Superior temporal gyrus (tissue), 1 donor: Measurements from ENCODE around the gene MBTD1.
"Not testable (repeated sequence)": the region's sequence is repeated elsewhere in the genome, so short reads cannot be mapped to it uniquely, and the experiment has no call there.

Experiments
- DNase-seq: peaks from one replicate; pipeline ENCODE4 v3.0.0-alpha.2; 2016; ENCODE audit errors: extremely low spot score

Gene MBTD1

GRCh38 chr17:51189162-51189561 is 70.7 kb downstream of the MBTD1 start:
- no peak for DNase-seq

- no peak for DNase-seq
Observed at GRCh38 chr17:51188271-51188833, 71.5 kb downstream of the MBTD1 start.

GRCh38 chr17:51185763-51186332 is 74.0 kb downstream of the MBTD1 start:
- DNase-seq, result peak; percentile 41

- no peak for DNase-seq
Observed at GRCh38 chr17:51184124-51184523, 75.7 kb downstream of the MBTD1 start.

- DNase-seq, result no peak
Observed at GRCh38 chr17:51180486-51180885, 79.4 kb downstream of the MBTD1 start.

- DNase-seq, result not testable (repeated sequence)
Observed at GRCh38 chr17:51172030-51172429, 87.8 kb downstream of the MBTD1 start.

- no peak for DNase-seq
Observed at GRCh38 chr17:51170736-51171135, 89.1 kb downstream of the MBTD1 start.

GRCh38 chr17:51169340-51169739 is 90.5 kb downstream of the MBTD1 start:
- DNase-seq, result no peak

GRCh38 chr17:51166987-51167931 is 92.6 kb downstream of the MBTD1 start:
- peak; percentile 13 for DNase-seq

GRCh38 chr17:51166198-51166986 is 93.5 kb downstream of the MBTD1 start, which contains the start of gene NME2:
TSS of gene NME2 (plus strand) at chr17:51166411. CDS start at chr17:51166831, 420 bp downstream.
- peak; percentile 58 for DNase-seq

- DNase-seq, result no peak
Observed at GRCh38 chr17:51165680-51166197, 94.1 kb downstream of the MBTD1 start.

GRCh38 chr17:51164911-51165679 is 94.8 kb downstream of the MBTD1 start:
- no peak for DNase-seq

- DNase-seq, result no peak
Observed at GRCh38 chr17:51161541-51161940, 98.3 kb downstream of the MBTD1 start.

GRCh38 chr17:51159604-51160003 is 100.2 kb downstream of the MBTD1 start:
- no peak for DNase-seq

GRCh38 chr17:51155416-51155815 is 104.4 kb downstream of the MBTD1 start:
- no peak for DNase-seq

- DNase-seq, result peak; percentile 12
Observed at GRCh38 chr17:51154176-51154575, 105.7 kb downstream of the MBTD1 start.

GRCh38 chr17:51153210-51154072 is 106.4 kb downstream of the MBTD1 start, which contains the start of gene NME1:
TSS of gene NME1 (plus strand) at chr17:51153559. CDS start at chr17:51155655, 2,096 bp downstream.
- DNase-seq, result peak; percentile 100

- DNase-seq, result no peak
Observed at GRCh38 chr17:51152766-51153209, 107.1 kb downstream of the MBTD1 start.

GRCh38 chr17:51150932-51151331 is 108.9 kb downstream of the MBTD1 start:
- no peak for DNase-seq

GRCh38 chr17:51149163-51149562 is 110.7 kb downstream of the MBTD1 start:
- no peak for DNase-seq
